ENCODE results near the gene ANKRD28. TPM values are rescaled to one million over a fixed set of nuclear protein-coding genes. Genes with fewer than 3 reads are reported as not detected.

The ANKRD28 gene
- total and polyA plus RNA-seq, 2 of the 8 experiments (the other 6 are each of a cell fraction or from before 2014, with no cell fraction given): 39.1 to 61.7 TPM

- Histone ChIP-seq H2AK5ac (ENCODE audit: low read depth, low read length) (no peak overlapping the region), H3K9me3 (ENCODE audit: insufficient read depth in 2 of 2, low read depth in 1 of 2, low read length in 1 of 2) (no peaks in the 10 kb centered on the region), H3K79me1 (ENCODE audit: low read depth, low read length) (no peaks in the 10 kb centered on the region), H3K36me3 (ENCODE audit: control insufficient read depth in 2 of 4, insufficient read depth in 4 of 4, low read length in 3 of 4) (peaks cover 0 to 38% (median 15%) of the 10 kb centered on the region in 4 experiments; a peak in 6 of 8 replicates), H3K4me3 (ENCODE audit: extremely low read depth in 1 of 4, insufficient read depth in 2 of 4, low read depth in 3 of 4, low read length in 4 of 4) (no peak overlapping the region), H2BK20ac (ENCODE audit: low read length) (no peak overlapping the region), H3K4ac (replicated peaks; ENCODE audit: insufficient read length, low read depth, low read length) (no peak overlapping the region), H3K27ac (ENCODE audit: low read depth, low read length) (no peak overlapping the region), H4K5ac (ENCODE audit: insufficient read length, low read depth, low read length) (no peak overlapping the region), H3K4me2 (ENCODE audit: insufficient read depth in 1 of 2, low read depth in 2 of 2, low read length in 2 of 2) (no peak overlapping the region), H3K79me2 (ENCODE audit: control insufficient read depth in 1 of 2, insufficient read depth in 2 of 2, low read length in 2 of 2) (no peaks in the 10 kb centered on the region), H3K27me3 (replicated peaks in 1 of 4; ENCODE audit: control insufficient read depth in 3 of 4, extremely low read depth in 1 of 4, insufficient read depth in 3 of 4, low read length in 3 of 4) (no peaks in the 10 kb centered on the region), H4K91ac (replicated peaks; ENCODE audit: insufficient read length, low read length) (no peak overlapping the region), H3K23me2 (ENCODE audit: low read depth, low read length) (no peaks in the 10 kb centered on the region), H3K56ac (replicated peaks; ENCODE audit: insufficient read length, low read depth, low read length) (no peak overlapping the region), H3K14ac (ENCODE audit: insufficient read length) (no peak overlapping the region), H2AFZ (ENCODE audit: low read length) (no peak overlapping the region), H3K18ac (ENCODE audit: extremely low read depth, low read length) (no peak overlapping the region), H4K8ac (ENCODE audit: extremely low read depth, insufficient read depth, low read length) (no peak overlapping the region), H2BK120ac (replicated peaks; ENCODE audit: low read depth, low read length) (no peak overlapping the region), H2BK12ac (ENCODE audit: low read depth, low read length) (no peak overlapping the region), H3K9ac (replicated peaks in 1 of 4; ENCODE audit: extremely low read depth in 1 of 4, low read depth in 3 of 4, low read length in 3 of 4) (no peak overlapping the region), H3K4me1 (replicated peaks in 1 of 4; ENCODE audit: control insufficient read depth in 3 of 4, insufficient read depth in 4 of 4, low read length in 3 of 4) (no peaks in the 10 kb centered on the region), H3K23ac (ENCODE audit: insufficient read length) (no peak overlapping the region), H2BK15ac (ENCODE audit: low read length) (no peak overlapping the region), H4K20me1 (replicated peaks in 1 of 2; ENCODE audit: control insufficient read depth in 1 of 2, insufficient read depth in 2 of 2, low read length in 2 of 2) (no peaks in the 10 kb centered on the region), H2BK5ac (ENCODE audit: low read depth, low read length) (no peak overlapping the region)
- CTCF ChIA-PET (ENCODE audit: partially characterized antibody): interaction anchor here (1.3 kb wide), 2 partner anchors 20 to 117 kb away, joined by 3 to 4 read pairs; no protein-coding TSS in a partner anchor
- DNase-seq (ENCODE audit: low read depth in 1 of 2, low spot score in 2 of 2) (no peak), FAIRE-seq (no peak)
- 94% methylated on average over 4 of the region's 4 CpGs; no CpG with 5 or more reads in 1 of the 2 experiments for WGBS, 2 experiments (ENCODE audit: extremely low coverage in 1 of 2, insufficient coverage in 1 of 2, insufficient read length in 1 of 2, insufficient replicate concordance in 2 of 2, low coverage in 1 of 2, low lambda C conversion rate in 2 of 2, missing lambda C conversion rate in 1 of 2)
- POLR2A ChIA-PET (ENCODE audit: partially characterized antibody): no interaction called here
- TF ChIP-seq TAF7 (optimal IDR thresholded peaks at IDR 0.05; ENCODE audit: borderline replicate concordance, low read depth, low read length) (no peak), SIX5 (IDR thresholded peaks at IDR 0.05; ENCODE audit: low read depth, low read length) (no peak)
Measured at GRCh38 chr3:15690230-15690629, 107.5 kb downstream of the ANKRD28 start.
